SKM-1 treated with dmso at 0.1 percent for 144 hours (cell line): ENCODE data around the gene ATF2.
"Not testable (repeated sequence)": the region's sequence is repeated elsewhere in the genome, so short reads cannot be mapped to it uniquely, and the experiment has no call there.

Experiments used
- DNase-seq: peaks from one replicate; lab custom pipeline; 2025; ENCODE audit not compliant: unreplicated experiment; lab: John Stamatoyannopoulos, UW

The ATF2 gene

DNA sequence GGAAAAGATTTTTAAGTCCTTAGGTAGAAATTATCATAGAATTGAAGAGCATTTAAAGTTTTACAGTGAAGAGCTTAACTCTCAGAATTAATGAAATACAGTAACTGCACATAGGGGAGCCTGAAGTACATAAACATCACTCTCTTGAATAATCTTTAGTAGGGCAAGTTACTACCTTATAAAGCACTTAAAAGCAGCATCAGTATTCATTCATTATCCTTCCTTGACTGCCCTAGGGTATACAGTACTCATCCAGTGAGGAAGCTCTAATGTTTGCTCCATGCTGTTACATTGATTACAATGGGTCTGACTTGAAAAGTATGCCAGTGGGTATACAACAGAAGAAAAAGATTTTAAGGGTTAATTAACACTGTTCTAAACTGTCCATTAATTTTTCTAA, 66.5 kb downstream of the ATF2 start:
- DNase-seq, result no peak

GRCh38 chr2:175097297-175097696, 70.7 kb downstream of the ATF2 start:
- no peak for DNase-seq

DNA sequence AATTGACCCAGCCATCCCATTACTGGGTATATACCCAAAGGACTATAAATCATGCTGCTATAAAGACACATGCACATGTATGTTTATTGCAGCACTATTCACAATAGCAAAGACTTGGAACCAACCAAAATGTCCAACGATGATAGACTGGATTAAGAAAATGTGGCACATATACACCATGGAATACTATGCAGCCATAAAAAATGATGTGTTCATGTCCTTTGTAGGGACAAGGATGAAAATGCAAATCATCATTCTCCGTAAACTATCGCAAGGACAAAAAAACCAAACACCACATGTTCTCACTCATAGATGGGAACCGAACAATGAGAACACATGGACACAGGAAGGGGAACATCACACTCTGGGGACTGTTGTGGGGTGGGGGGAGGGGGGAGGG, 83.9 kb downstream of the ATF2 start:
- not testable (repeated sequence) for DNase-seq

GRCh38 chr2:175080479-175080878, 87.5 kb downstream of the ATF2 start:
- DNase-seq, result no peak

GRCh38 chr2:175076272-175076671, 91.7 kb downstream of the ATF2 start:
- no peak for DNase-seq

- no peak for DNase-seq
Measured at GRCh38 chr2:175074478-175074877, 93.5 kb downstream of the ATF2 start.

- no peak for DNase-seq
Measured at GRCh38 chr2:175068534-175068933, 99.5 kb downstream of the ATF2 start.

DNA sequence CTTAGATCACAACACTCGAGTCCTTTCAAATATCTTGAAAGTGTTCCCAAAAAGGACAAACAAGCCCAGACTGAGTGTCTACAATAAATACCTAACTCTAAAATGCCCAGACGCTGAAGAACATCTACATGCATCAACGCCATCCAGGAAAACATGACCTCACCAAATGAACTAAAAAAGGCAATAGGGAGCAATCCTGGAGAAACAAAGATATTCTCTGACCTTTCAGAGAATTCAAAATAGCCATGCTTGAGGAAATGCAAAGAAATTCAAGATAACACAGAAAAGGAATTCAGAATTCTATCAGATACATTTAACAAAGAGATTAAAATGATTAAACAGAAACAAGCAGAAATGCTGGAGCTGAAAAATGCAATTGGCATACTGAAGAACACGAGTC, 101.6 kb downstream of the ATF2 start:
- DNase-seq, result no peak

- no peak for DNase-seq
Measured at GRCh38 chr2:175064797-175065196, 103.2 kb downstream of the ATF2 start.

GRCh38 chr2:175063741-175064140, 104.3 kb downstream of the ATF2 start:
- DNase-seq, result no peak

GRCh38 chr2:175062787-175063585, 105.0 kb downstream of the ATF2 start:
- no peak for DNase-seq

DNA sequence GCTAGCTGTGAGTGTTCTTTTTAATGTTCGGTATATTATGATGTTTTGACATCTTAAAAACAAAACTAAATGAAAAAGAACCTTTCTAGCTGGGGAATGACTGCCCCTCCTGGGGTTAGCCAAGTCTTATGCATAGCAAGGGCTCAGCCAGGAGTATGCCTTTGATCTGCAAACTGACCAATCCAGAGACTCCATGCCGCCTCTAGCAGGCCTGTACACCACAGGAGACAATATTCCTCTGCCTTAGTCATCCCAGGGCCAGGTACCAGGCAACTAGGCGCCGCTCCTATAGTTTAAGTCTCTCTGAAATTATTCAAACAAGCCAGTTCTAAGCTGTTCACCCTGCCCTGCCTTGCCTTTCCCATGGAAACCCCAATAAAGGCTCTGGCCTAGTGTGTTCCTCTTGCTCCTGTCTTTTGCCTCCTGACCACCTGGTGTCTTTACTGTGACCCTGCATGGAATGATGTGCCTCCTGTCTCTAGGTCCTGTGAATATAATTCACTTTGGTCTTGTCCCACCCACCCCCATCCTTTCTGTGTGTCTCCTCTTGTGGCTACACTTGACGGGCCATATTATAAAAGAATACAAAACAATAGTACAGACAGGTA, 110.8 kb downstream of the ATF2 start:
- no peak for DNase-seq

DNA sequence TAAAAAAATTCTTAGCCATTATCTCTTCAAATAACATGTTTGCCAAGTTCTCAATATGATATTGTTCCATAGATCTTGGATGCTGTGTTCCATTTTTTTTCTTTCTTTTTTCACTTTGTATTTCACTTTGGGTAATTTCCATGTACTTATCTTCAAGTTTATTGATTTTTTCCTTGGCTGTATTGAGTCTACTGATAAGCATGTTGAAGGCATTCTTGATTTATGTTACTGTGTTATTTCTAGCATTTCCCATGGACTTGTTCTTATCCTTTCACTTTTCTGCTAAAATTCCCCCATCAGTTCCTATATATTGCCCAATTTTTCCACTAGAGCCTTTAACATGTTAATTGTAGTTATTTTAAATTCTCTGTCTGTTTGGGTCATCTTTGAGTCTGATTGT, 112.0 kb downstream of the ATF2 start:
- no peak for DNase-seq

GRCh38 chr2:175054340-175054739, 113.7 kb downstream of the ATF2 start:
- DNase-seq, result no peak

- DNase-seq, result no peak
Measured at GRCh38 chr2:175049661-175050060, 118.3 kb downstream of the ATF2 start.

DNA sequence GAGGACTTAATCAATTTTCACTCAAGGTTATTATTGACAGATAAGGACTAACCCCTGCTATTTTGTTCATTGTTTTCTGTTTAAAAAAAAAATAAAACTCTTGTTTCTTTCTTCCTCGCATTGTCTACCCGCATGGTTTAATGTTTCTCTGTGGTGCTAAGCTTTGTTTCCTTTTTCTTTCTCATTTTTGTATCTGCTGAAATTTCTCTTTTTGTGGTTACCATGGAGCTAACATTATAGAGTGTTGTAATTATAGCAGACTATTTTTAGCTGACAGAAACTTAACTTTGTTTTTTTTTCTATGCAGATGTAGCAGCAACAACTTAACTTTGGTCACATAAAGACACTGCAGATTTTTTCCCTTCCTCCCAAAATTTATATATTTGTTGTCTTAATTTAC, 119.7 kb downstream of the ATF2 start:
- no peak for DNase-seq

GRCh38 chr2:175039490-175039889, 128.5 kb downstream of the ATF2 start:
- no peak for DNase-seq

DNA sequence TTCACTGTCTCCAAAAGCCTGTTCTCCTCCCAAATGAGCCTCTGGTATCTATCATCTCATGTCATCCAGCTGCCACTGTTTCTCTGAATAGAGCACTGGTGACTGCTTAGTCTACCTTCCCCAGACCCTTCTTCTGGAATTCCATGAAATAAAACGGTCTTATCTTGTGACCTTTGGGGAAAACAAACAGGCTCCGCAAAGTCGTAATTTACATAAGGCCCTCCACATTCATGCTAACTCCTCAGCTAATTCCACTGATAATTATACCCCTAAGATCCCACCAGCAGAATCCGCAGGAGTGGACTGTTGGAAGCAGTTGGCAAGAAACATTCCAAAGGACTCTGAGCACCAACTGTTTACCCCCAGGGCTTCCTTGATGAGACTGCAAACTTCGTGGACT, 129.0 kb downstream of the ATF2 start:
- DNase-seq, result no peak

GRCh38 chr2:175037941-175038340, 130.1 kb downstream of the ATF2 start:
- no peak for DNase-seq

- DNase-seq, result peak; percentile 27
Measured at GRCh38 chr2:175036582-175037018, 131.4 kb downstream of the ATF2 start.

- no peak for DNase-seq
Measured at GRCh38 chr2:175035806-175036205, 132.2 kb downstream of the ATF2 start.

GRCh38 chr2:175034716-175035115, 133.3 kb downstream of the ATF2 start:
- DNase-seq, result no peak
